HEK293 (cell line): ENCODE results near the gene BTF3L4.
A peak's percentile ranks its signal among the peaks of the same experiment; 100 is the strongest.
"Not testable (repeated sequence)": the region's sequence is repeated elsewhere in the genome, so short reads cannot be mapped to it uniquely, and the experiment has no call there.

Experiments used
- CTCF ChIA-PET: fragments of 350-600 bp; formaldehyde crosslinking; extraction: SDS; loops from one replicate; lab custom pipeline; 2021; ENCODE audit warnings: antibody characterized with exemption; lab: Yijun Ruan, JAX
- POLR2A ChIA-PET: fragments of 300-600 bp; formaldehyde crosslinking; extraction: SDS; loops from one replicate; lab custom pipeline; 2020; ENCODE audit warnings: antibody characterized with exemption, inconsistent platforms; lab: Yijun Ruan, JAX
- H3K27ac ChIP-seq: fragments of 200-500 bp; sonication (Bioruptor generic); 2 replicates; pipeline ENCODE4 v1.5.1; 2014; ENCODE audit warnings: low read depth, low read length, control low read depth, inconsistent platforms; ENCODE audit errors: extremely low read depth
- H3K36me3 ChIP-seq, 2 experiments: fragments of 200-500 bp in 1 of 2; sonication (Bioruptor generic) in 1 of 2; 1 replicate in 1 of 2; 2 replicates in 1 of 2; pipeline ENCODE4 v1.5.1; 2014 to 2017; ENCODE audit warnings: inconsistent platforms in 2 of 2, low read length in 2 of 2; ENCODE audit not compliant: control insufficient read depth in 2 of 2, insufficient read depth in 1 of 2
- H3K4me1 ChIP-seq: fragments of 200-500 bp; sonication (Bioruptor generic); 2 replicates; pipeline ENCODE4 v1.5.1; 2014; ENCODE audit warnings: mild to moderate bottlenecking, low read length, inconsistent platforms; ENCODE audit not compliant: control insufficient read depth, insufficient read depth
- H3K4me3 ChIP-seq: 2 replicates; pipeline ENCODE4 v1.5.1; 2011; ENCODE audit warnings: low read depth, mild to moderate bottlenecking, control low read depth, low read length, moderate library complexity
- H3K9me3 ChIP-seq: fragments of 200-500 bp; sonication (Bioruptor generic); 2 replicates; pipeline ENCODE4 v1.5.1; 2014; ENCODE audit warnings: low read depth, low read length, inconsistent platforms; ENCODE audit not compliant: control insufficient read depth, insufficient read depth
- BCL11A ChIP-seq: fragments of 450-650 bp; formaldehyde crosslinking; IDR thresholded peaks from 2 replicates; pipeline ENCODE4 v1.5.1; 2016; ENCODE audit warnings: low read depth, missing biosample characterization, missing genetic modification characterization
- OSR2 ChIP-seq: fragments of 450-650 bp; formaldehyde crosslinking; IDR thresholded peaks from 2 replicates; pipeline ENCODE4 v1.5.1; 2016; ENCODE audit warnings: missing biosample characterization, missing genetic modification characterization
- ZBTB17 ChIP-seq: fragments of 450-650 bp; formaldehyde crosslinking; IDR thresholded peaks from 2 replicates; pipeline ENCODE4 v1.5.1; 2016; ENCODE audit warnings: missing biosample characterization, missing genetic modification characterization
- ZBTB21 ChIP-seq: fragments of 450-650 bp; formaldehyde crosslinking; IDR thresholded peaks from 2 replicates; pipeline ENCODE4 v1.5.1; 2017; ENCODE audit warnings: missing biosample characterization, missing genetic modification characterization
- ZFP69B ChIP-seq: fragments of 450-650 bp; formaldehyde crosslinking; IDR thresholded peaks from 2 replicates; pipeline ENCODE4 v1.5.1; 2016; ENCODE audit warnings: missing biosample characterization, missing genetic modification characterization
- ZNF223 ChIP-seq: fragments of 450-650 bp; formaldehyde crosslinking; IDR thresholded peaks from 2 replicates; pipeline ENCODE4 v1.5.1; 2016; ENCODE audit warnings: missing biosample characterization, missing genetic modification characterization
- ZNF266 ChIP-seq: fragments of 450-650 bp; formaldehyde crosslinking; IDR thresholded peaks from 2 replicates; pipeline ENCODE4 v1.5.1; 2016; ENCODE audit warnings: missing biosample characterization, missing genetic modification characterization, low read depth
- ZNF302 ChIP-seq: fragments of 450-650 bp; formaldehyde crosslinking; IDR thresholded peaks from 2 replicates; pipeline ENCODE4 v1.5.1; 2016; ENCODE audit warnings: missing biosample characterization, missing genetic modification characterization, low read depth
- ZNF311 ChIP-seq: fragments of 450-650 bp; formaldehyde crosslinking; IDR thresholded peaks from 2 replicates; pipeline ENCODE4 v1.5.1; 2017; ENCODE audit warnings: missing biosample characterization, missing genetic modification characterization, borderline replicate concordance
- ZNF341 ChIP-seq: fragments of 450-650 bp; formaldehyde crosslinking; IDR thresholded peaks from 2 replicates; pipeline ENCODE4; 2016; ENCODE audit warnings: low read depth, missing biosample characterization, missing genetic modification characterization
- ZNF510 ChIP-seq: fragments of 450-650 bp; formaldehyde crosslinking; IDR thresholded peaks from 2 replicates; pipeline ENCODE4 v1.5.1; 2018; ENCODE audit warnings: mild to moderate bottlenecking, missing genetic modification characterization, missing biosample characterization; ENCODE audit not compliant: insufficient replicate concordance
- ZNF600 ChIP-seq: fragments of 450-650 bp; formaldehyde crosslinking; IDR thresholded peaks from 2 replicates; pipeline ENCODE4 v1.5.1; 2016; ENCODE audit warnings: missing biosample characterization, missing genetic modification characterization
- ZNF76 ChIP-seq: fragments of 450-650 bp; formaldehyde crosslinking; IDR thresholded peaks from 2 replicates; pipeline ENCODE4; 2016; ENCODE audit warnings: low read depth, missing biosample characterization, missing genetic modification characterization, borderline replicate concordance
- TF ChIP-seq, protein P1 (sequence below): fragments of 450-650 bp; formaldehyde crosslinking; IDR thresholded peaks from 2 replicates; pipeline ENCODE4 v1.5.1; 2017; ENCODE audit warnings: missing biosample characterization, mild to moderate bottlenecking, missing genetic modification characterization, moderate library complexity
- TF ChIP-seq, protein P2 (sequence below): fragments of 450-650 bp; formaldehyde crosslinking; IDR thresholded peaks from 2 replicates; pipeline ENCODE4 v1.5.1; 2017; ENCODE audit warnings: missing biosample characterization, missing genetic modification characterization
- TF ChIP-seq, protein P3 (sequence below): fragments of 450-650 bp; formaldehyde crosslinking; IDR thresholded peaks from 2 replicates; pipeline ENCODE4 v1.5.1; 2016; ENCODE audit warnings: missing biosample characterization, missing genetic modification characterization
- TF ChIP-seq, protein P4 (sequence below): fragments of 450-650 bp; formaldehyde crosslinking; IDR thresholded peaks from 2 replicates; pipeline ENCODE4 v1.5.1; 2016; ENCODE audit warnings: missing biosample characterization, missing genetic modification characterization
- TF ChIP-seq, protein P5 (sequence below): fragments of 450-650 bp; formaldehyde crosslinking; IDR thresholded peaks from 2 replicates; pipeline ENCODE4 v1.5.1; 2016; ENCODE audit warnings: missing biosample characterization, missing genetic modification characterization
- TF ChIP-seq, protein P6 (sequence below): fragments of 450-650 bp; formaldehyde crosslinking; IDR thresholded peaks from 2 replicates; pipeline ENCODE4 v1.5.1; 2017; ENCODE audit warnings: missing biosample characterization, missing genetic modification characterization

BTF3L4 gene

DNA sequence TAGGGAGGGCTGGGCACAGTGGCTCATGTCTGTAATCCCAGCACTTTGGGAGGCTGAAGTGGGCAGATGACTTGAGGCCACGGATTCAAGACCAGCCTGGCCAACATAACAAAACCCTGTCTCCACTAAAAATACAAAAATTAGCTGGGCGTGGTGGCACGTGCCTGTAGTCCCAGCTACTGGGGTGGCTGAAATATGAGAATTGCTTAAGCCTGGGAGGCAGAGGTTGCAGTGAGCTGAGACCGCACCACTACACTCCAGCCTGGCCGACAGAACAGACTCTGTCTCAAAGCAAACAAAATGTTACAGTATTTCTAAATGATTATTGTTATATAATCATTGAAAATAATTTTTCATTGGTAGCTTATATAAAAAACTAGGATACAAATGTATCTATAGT, 27.3 kb upstream of the BTF3L4 start:
- not testable (repeated sequence) for H3K4me3 ChIP-seq, H3K9me3 ChIP-seq, H3K4me1 ChIP-seq, H3K27ac ChIP-seq
- CTCF ChIA-PET = interaction anchor here (0.5 kb wide), 1 partner anchor 395 kb away, joined by 3 read pairs; no protein-coding TSS in a partner anchor
- H3K36me3 ChIP-seq = peaks cover 12 to 43% of the 10 kb centered on the region in 2 experiments; a peak in 2 of 3 replicates
- TF ChIP-seq ZNF600 (tag by site-specific recombination) = 0 out of 2 replicates have a peak, but pooled peaks have one; percentile 11
- peak; percentile 88 for TF ChIP-seq OSR2
- TF ChIP-seq, protein P1, sequence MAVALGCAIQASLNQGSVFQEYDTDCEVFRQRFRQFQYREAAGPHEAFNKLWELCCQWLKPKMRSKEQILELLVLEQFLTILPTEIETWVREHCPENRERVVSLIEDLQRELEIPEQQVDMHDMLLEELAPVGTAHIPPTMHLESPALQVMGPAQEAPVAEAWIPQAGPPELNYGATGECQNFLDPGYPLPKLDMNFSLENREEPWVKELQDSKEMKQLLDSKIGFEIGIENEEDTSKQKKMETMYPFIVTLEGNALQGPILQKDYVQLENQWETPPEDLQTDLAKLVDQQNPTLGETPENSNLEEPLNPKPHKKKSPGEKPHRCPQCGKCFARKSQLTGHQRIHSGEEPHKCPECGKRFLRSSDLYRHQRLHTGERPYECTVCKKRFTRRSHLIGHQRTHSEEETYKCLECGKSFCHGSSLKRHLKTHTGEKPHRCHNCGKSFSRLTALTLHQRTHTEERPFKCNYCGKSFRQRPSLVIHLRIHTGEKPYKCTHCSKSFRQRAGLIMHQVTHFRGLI (tag by site-specific recombination) = peak; percentile 66; the same call in 1 of the 2 replicates
- TF ChIP-seq, all 188 proteins: peak for 3; not testable (repeated sequence) for 185
- POLR2A ChIA-PET = interaction anchor here (1.2 kb wide), 1 partner anchor 28 kb away, joined by 3 read pairs; the partner anchor contains the start of gene BTF3L4

DNA sequence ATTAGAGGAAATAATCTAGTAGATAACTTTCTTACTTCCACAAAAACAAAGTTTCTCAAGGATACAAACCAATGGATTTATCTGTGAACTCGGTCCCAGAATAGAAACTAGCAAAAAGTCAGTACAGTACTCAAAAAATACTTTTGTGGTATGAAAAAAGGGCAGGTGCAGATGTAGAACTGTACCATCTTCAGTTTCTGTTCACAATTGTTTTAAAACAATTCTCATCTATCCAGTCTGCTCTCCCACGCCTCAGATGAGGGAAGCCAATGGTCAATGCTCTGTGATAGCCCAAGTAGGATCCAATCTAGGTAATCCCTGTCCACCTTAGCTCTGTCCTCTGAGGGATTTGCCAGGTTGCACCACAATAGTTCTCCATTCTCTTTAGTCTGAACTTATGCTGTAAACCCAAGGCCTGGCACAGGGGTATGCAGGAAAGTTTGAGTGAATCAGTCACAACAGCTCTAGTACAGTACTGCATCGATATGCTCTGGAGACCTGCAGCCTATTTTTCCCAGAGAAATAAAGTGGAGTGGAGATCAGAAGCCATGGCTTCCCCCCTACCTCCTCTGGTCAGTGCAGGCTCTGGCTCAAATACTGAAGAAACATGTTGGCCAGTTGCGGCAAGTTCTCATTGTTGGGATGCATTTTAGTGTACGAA, 23.8 kb upstream of the BTF3L4 start:
- no peaks in the 10 kb centered on the region for H3K9me3 ChIP-seq
- H3K4me3 ChIP-seq = peak overlapping the region; percentile 88
- ChIA-PET CTCF (no interaction called here), POLR2A (interaction anchor here (3.3 kb wide), 1 partner anchor 23 kb away, joined by 30 read pairs; the partner anchor contains the start of genes BTF3L4 and TXNDC12)
- H3K4me1 ChIP-seq = no peaks in the 10 kb centered on the region
- H3K36me3 ChIP-seq = peaks cover 0 to 20% of the 10 kb centered on the region in 2 experiments; a peak in 2 of 3 replicates
- TF ChIP-seq ZBTB17 (tag by site-specific recombination) = peak; percentile 85
- TF ChIP-seq, protein P2, sequence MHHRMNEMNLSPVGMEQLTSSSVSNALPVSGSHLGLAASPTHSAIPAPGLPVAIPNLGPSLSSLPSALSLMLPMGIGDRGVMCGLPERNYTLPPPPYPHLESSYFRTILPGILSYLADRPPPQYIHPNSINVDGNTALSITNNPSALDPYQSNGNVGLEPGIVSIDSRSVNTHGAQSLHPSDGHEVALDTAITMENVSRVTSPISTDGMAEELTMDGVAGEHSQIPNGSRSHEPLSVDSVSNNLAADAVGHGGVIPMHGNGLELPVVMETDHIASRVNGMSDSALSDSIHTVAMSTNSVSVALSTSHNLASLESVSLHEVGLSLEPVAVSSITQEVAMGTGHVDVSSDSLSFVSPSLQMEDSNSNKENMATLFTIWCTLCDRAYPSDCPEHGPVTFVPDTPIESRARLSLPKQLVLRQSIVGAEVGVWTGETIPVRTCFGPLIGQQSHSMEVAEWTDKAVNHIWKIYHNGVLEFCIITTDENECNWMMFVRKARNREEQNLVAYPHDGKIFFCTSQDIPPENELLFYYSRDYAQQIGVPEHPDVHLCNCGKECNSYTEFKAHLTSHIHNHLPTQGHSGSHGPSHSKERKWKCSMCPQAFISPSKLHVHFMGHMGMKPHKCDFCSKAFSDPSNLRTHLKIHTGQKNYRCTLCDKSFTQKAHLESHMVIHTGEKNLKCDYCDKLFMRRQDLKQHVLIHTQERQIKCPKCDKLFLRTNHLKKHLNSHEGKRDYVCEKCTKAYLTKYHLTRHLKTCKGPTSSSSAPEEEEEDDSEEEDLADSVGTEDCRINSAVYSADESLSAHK = no peak
- TF ChIP-seq ZNF76 (tag by site-specific recombination) = no peak
- TF ChIP-seq ZNF266 (tag by site-specific recombination) = no peak
- TF ChIP-seq, protein P3, sequence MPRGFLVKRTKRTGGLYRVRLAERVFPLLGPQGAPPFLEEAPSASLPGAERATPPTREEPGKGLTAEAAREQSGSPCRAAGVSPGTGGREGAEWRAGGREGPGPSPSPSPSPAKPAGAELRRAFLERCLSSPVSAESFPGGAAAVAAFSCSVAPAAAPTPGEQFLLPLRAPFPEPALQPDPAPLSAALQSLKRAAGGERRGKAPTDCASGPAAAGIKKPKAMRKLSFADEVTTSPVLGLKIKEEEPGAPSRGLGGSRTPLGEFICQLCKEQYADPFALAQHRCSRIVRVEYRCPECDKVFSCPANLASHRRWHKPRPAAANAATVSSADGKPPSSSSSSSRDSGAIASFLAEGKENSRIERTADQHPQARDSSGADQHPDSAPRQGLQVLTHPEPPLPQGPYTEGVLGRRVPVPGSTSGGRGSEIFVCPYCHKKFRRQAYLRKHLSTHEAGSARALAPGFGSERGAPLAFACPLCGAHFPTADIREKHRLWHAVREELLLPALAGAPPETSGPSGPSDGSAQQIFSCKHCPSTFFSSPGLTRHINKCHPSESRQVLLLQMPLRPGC = no peak
- no peak for TF ChIP-seq ZNF223 (tag by site-specific recombination)
- TF ChIP-seq ZNF302 (tag by site-specific recombination) = no peak
- TF ChIP-seq ZNF311 (tag by site-specific recombination) = no peak
- peak overlapping the region; percentile 58; the same call in 1 of the 2 replicates for H3K27ac ChIP-seq

DNA sequence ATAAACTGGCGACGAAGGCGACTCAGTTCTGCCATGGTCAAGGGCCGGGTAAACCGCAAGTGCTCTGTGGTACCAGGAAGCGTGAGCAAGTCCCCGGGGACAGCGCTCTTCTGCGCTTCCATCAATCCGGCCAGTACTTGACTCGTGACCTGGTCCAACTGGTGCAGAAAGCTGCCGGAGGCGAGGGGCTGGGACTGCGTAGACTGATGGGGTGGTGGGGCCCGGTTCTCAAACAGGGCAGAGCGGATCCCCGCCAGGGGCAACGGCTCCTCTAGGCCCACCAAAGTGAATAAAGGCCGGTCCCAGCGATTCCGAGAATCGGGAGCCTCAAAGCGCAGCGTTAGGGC, 23.3 kb upstream of the BTF3L4 start:
- peak overlapping the region; percentile 58; the same call in 1 of the 2 replicates for H3K27ac ChIP-seq
- peak overlapping the region; percentile 88 for H3K4me3 ChIP-seq
- peaks cover 0 to 19% of the 10 kb centered on the region in 2 experiments; a peak in 2 of 3 replicates for H3K36me3 ChIP-seq
- no peaks in the 10 kb centered on the region for H3K9me3 ChIP-seq
- peak; percentile 43; the same call in 1 of the 2 replicates for TF ChIP-seq ZFP69B (tag by site-specific recombination)
- no peak for TF ChIP-seq ZNF510
- TF ChIP-seq ZBTB21 = no peak
- TF ChIP-seq ZNF341 = peak; percentile 70
- peak; percentile 88 for TF ChIP-seq BCL11A (tag by site-specific recombination)
- TF ChIP-seq ZNF600 (tag by site-specific recombination) = 0 out of 2 replicates have a peak, but pooled peaks have one; percentile 20
- TF ChIP-seq, protein P4, sequence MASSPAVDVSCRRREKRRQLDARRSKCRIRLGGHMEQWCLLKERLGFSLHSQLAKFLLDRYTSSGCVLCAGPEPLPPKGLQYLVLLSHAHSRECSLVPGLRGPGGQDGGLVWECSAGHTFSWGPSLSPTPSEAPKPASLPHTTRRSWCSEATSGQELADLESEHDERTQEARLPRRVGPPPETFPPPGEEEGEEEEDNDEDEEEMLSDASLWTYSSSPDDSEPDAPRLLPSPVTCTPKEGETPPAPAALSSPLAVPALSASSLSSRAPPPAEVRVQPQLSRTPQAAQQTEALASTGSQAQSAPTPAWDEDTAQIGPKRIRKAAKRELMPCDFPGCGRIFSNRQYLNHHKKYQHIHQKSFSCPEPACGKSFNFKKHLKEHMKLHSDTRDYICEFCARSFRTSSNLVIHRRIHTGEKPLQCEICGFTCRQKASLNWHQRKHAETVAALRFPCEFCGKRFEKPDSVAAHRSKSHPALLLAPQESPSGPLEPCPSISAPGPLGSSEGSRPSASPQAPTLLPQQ = 0 out of 2 replicates have a peak, but pooled peaks have one; percentile 29
- TF ChIP-seq, protein P5, sequence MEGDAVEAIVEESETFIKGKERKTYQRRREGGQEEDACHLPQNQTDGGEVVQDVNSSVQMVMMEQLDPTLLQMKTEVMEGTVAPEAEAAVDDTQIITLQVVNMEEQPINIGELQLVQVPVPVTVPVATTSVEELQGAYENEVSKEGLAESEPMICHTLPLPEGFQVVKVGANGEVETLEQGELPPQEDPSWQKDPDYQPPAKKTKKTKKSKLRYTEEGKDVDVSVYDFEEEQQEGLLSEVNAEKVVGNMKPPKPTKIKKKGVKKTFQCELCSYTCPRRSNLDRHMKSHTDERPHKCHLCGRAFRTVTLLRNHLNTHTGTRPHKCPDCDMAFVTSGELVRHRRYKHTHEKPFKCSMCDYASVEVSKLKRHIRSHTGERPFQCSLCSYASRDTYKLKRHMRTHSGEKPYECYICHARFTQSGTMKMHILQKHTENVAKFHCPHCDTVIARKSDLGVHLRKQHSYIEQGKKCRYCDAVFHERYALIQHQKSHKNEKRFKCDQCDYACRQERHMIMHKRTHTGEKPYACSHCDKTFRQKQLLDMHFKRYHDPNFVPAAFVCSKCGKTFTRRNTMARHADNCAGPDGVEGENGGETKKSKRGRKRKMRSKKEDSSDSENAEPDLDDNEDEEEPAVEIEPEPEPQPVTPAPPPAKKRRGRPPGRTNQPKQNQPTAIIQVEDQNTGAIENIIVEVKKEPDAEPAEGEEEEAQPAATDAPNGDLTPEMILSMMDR (tag by site-specific recombination) = 0 out of 2 replicates have a peak, but pooled peaks have one; percentile 26
- TF ChIP-seq, protein P6, sequence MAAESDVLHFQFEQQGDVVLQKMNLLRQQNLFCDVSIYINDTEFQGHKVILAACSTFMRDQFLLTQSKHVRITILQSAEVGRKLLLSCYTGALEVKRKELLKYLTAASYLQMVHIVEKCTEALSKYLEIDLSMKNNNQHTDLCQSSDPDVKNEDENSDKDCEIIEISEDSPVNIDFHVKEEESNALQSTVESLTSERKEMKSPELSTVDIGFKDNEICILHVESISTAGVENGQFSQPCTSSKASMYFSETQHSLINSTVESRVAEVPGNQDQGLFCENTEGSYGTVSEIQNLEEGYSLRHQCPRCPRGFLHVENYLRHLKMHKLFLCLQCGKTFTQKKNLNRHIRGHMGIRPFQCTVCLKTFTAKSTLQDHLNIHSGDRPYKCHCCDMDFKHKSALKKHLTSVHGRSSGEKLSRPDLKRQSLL (tag by site-specific recombination) = no peak
- CTCF ChIA-PET = no interaction called here
- no peaks in the 10 kb centered on the region for H3K4me1 ChIP-seq
- POLR2A ChIA-PET = interaction anchor here (1.3 to 3.3 kb wide), 2 partner anchors 20 to 23 kb away, joined by 4 to 30 read pairs; partner anchors contain the start of genes BTF3L4 and TXNDC12
